SK-N-SH (cell line): ENCODE results near the gene ABCB1. TPM values are rescaled to one million over a fixed set of nuclear protein-coding genes. Genes with fewer than 3 reads are reported as not detected.

Experiments used
- CTCF ChIA-PET: fragments of 300-600, 350-600 bp; formaldehyde crosslinking; extraction: SDS; loops from one replicate; lab custom pipeline; 2021; lab: Yijun Ruan, JAX
- POLR2A ChIA-PET: fragments of 350-600 bp; sonication (Branson Sonifier 250); formaldehyde crosslinking; extraction: SDS; loops from one replicate; lab custom pipeline; 2020; ENCODE audit warnings: antibody characterized with exemption, inconsistent platforms; lab: Yijun Ruan, JAX
- DNase-seq: peaks from one replicate; pipeline ENCODE4 v3.0.0; 2012
- H2AFZ ChIP-seq: fragments of 200-600 bp; sonication (generic); 2 replicates; pipeline ENCODE4 v1.8.1; 2016; ENCODE audit warnings: antibody characterized with exemption, mild to moderate bottlenecking, low read depth
- H3F3A ChIP-seq: fragments of 200-600 bp; sonication (generic); replicated peaks from 2 replicates; pipeline ENCODE3; 2016; ENCODE audit warnings: antibody characterized with exemption, mild to moderate bottlenecking; ENCODE audit not compliant: insufficient read depth
- H3K27ac ChIP-seq, 2 experiments: fragments of 200-500 bp in 1 of 2; fragments of 200-600 bp in 1 of 2; sonication (Bioruptor generic) in 1 of 2; sonication (generic), shearing (Covaris generic) in 1 of 2; 2 replicates each; pipeline versions ENCODE4 v1.5.1 to v1.6.1; 2014 to 2016; ENCODE audit warnings: low read depth in 2 of 2, inconsistent platforms in 1 of 2, low read length in 1 of 2, mild to moderate bottlenecking in 1 of 2, mixed read lengths in 1 of 2
- H3K27me3 ChIP-seq: fragments of 200-600 bp; sonication (generic), shearing (Covaris generic); 2 replicates; pipeline ENCODE4 v1.6.1; 2016; ENCODE audit warnings: mixed run types; ENCODE audit not compliant: insufficient read depth
- H3K36me3 ChIP-seq, 2 experiments: fragments of 200-500 bp in 1 of 2; fragments of 200-600 bp in 1 of 2; sonication (Bioruptor generic) in 1 of 2; sonication (generic) in 1 of 2; replicated peaks in 1 of 2; 2 replicates each; pipeline versions ENCODE3 to v1.5.1; 2014 to 2016; ENCODE audit warnings: low read length in 1 of 2, mild to moderate bottlenecking in 1 of 2; ENCODE audit not compliant: insufficient read depth in 2 of 2, control insufficient read depth in 1 of 2
- H3K4me1 ChIP-seq, 2 experiments: fragments of 200-500 bp in 1 of 2; fragments of 200-600 bp in 1 of 2; sonication (Bioruptor generic) in 1 of 2; sonication (generic), shearing (Covaris generic) in 1 of 2; 2 replicates each; pipeline versions ENCODE4 v1.5.1 to v1.6.1; 2014 to 2016; ENCODE audit warnings: low read depth in 1 of 2, low read length in 1 of 2, mixed run types in 1 of 2; ENCODE audit not compliant: insufficient read depth in 2 of 2, control insufficient read depth in 1 of 2
- H3K4me2 ChIP-seq: fragments of 200-600 bp; sonication (generic), shearing (Covaris generic); 2 replicates; pipeline ENCODE4 v1.6.1; 2017; ENCODE audit warnings: mixed run types
- H3K4me3 ChIP-seq, 2 experiments: fragments of 200-500 bp in 1 of 2; fragments of 200-600 bp in 1 of 2; sonication (Bioruptor generic) in 1 of 2; sonication (generic), shearing (Covaris generic) in 1 of 2; 2 replicates each; pipeline versions ENCODE4 v1.5.1 to v1.8.1; 2014 to 2016; ENCODE audit warnings: low read depth in 2 of 2, inconsistent platforms in 1 of 2, low read length in 1 of 2, mild to moderate bottlenecking in 1 of 2, mixed read lengths in 1 of 2, moderate library complexity in 1 of 2
- H3K79me2 ChIP-seq: fragments of 200-600 bp; sonication (generic); 2 replicates; pipeline ENCODE4 v1.8.1; 2017; ENCODE audit warnings: mild to moderate bottlenecking; ENCODE audit not compliant: insufficient read depth
- H3K9ac ChIP-seq: fragments of 200-600 bp; sonication (generic); 2 replicates; pipeline ENCODE4 v1.6.1; 2017; ENCODE audit warnings: mixed run types
- H3K9me2 ChIP-seq: fragments of 200-600 bp; sonication (generic); 2 replicates; pipeline ENCODE4 v1.6.1; 2017; ENCODE audit warnings: mixed run types
- H3K9me3 ChIP-seq: fragments of 200-600 bp; sonication (generic); 2 replicates; pipeline ENCODE4 v1.6.1; 2017; ENCODE audit warnings: mixed run types, mild to moderate bottlenecking, moderate library complexity
- H4K20me1 ChIP-seq: fragments of 200-600 bp; sonication (generic); 2 replicates; pipeline ENCODE4 v1.6.1; 2017; ENCODE audit warnings: mild to moderate bottlenecking, mixed run types; ENCODE audit not compliant: insufficient read depth
- EP300 ChIP-seq, 2 experiments: IDR thresholded peaks; 2 replicates each; pipeline versions ENCODE4 v1.4.0 to v1.6.1; 2012; ENCODE audit warnings: borderline replicate concordance in 1 of 2, low read depth in 1 of 2, low read length in 1 of 2
- FOSL2 ChIP-seq: IDR thresholded peaks from 2 replicates; pipeline ENCODE4 v1.4.0; 2012; ENCODE audit warnings: low read depth, mild to moderate bottlenecking, moderate library complexity, borderline replicate concordance
- FOXM1 ChIP-seq: IDR thresholded peaks from 2 replicates; pipeline ENCODE4 v1.4.0; 2012; ENCODE audit warnings: low read depth, mild to moderate bottlenecking
- GATA2 ChIP-seq: sonication (generic); formaldehyde crosslinking; IDR thresholded peaks from 2 replicates; pipeline ENCODE4 v1.5.0; 2020; ENCODE audit warnings: mild to moderate bottlenecking, missing genetic modification reagents
- MEF2A ChIP-seq: IDR thresholded peaks from 2 replicates; pipeline ENCODE4 v1.4.0; 2012; ENCODE audit warnings: low read depth, borderline replicate concordance
- MXI1 ChIP-seq: IDR thresholded peaks from 2 replicates; pipeline ENCODE4 v1.6.1; 2012; ENCODE audit warnings: mild to moderate bottlenecking, low read depth, low read length, improper control_type of control experiment
- NFIC ChIP-seq: IDR thresholded peaks from 2 replicates; pipeline ENCODE4 v1.4.0; 2012; ENCODE audit warnings: borderline replicate concordance
- NRF1 ChIP-seq: IDR thresholded peaks from 2 replicates; pipeline ENCODE4 v1.6.1; 2012; ENCODE audit warnings: low read depth, mild to moderate bottlenecking, low read length
- RFX5 ChIP-seq: IDR thresholded peaks from 2 replicates; pipeline ENCODE4 v1.6.1; 2012; ENCODE audit warnings: mild to moderate bottlenecking, improper control_type of control experiment, low read length
- RXRA ChIP-seq: IDR thresholded peaks from 2 replicates; pipeline ENCODE4 v1.4.0; 2012; ENCODE audit warnings: low read depth, mild to moderate bottlenecking, borderline replicate concordance
- SIN3A ChIP-seq: IDR thresholded peaks from 2 replicates; pipeline ENCODE4 v1.6.1; 2012; ENCODE audit warnings: low read depth, mild to moderate bottlenecking, low read length, moderate library complexity, borderline replicate concordance
- SMC3 ChIP-seq: IDR thresholded peaks from 2 replicates; pipeline ENCODE4 v1.6.1; 2012; ENCODE audit warnings: low read depth, low read length, improper control_type of control experiment
- TAF1 ChIP-seq: IDR thresholded peaks from 2 replicates; pipeline ENCODE4 v1.6.1; 2012; ENCODE audit warnings: low read depth, mild to moderate bottlenecking, low read length, moderate library complexity, borderline replicate concordance
- USF1 ChIP-seq: IDR thresholded peaks from 2 replicates; pipeline ENCODE4 v1.4.0; 2012; ENCODE audit warnings: low read depth, borderline replicate concordance
- WGBS: methylation state at CpG from one replicate; pipeline ENCODE4 v1.1.6; 2017; ENCODE audit warnings: low lambda C conversion rate; 5-methylcytosine and 5-hydroxymethylcytosine counted together
- polyA plus RNA-seq, 3 experiments: library from polyadenylated mRNA; depleted of rRNA; stranded (reverse); fragments of >200 nt; gene quantifications; 2 replicates each; pipeline ENCODE4 v1.2.3, GENCODE V29; 2012
- TF ChIP-seq, protein P1 (sequence below): fragments of 200-600 bp; sonication (generic); IDR thresholded peaks from 2 replicates; pipeline ENCODE4 v1.6.1; 2017; ENCODE audit warnings: antibody characterized with exemption, mild to moderate bottlenecking, moderate library complexity
- TF ChIP-seq, protein P2 (sequence below): IDR thresholded peaks from 2 replicates; pipeline ENCODE4; 2012
- TF ChIP-seq, protein P3 (sequence below): IDR thresholded peaks from 2 replicates; pipeline ENCODE4 v1.4.0; 2012; ENCODE audit warnings: low read depth, borderline replicate concordance
- TF ChIP-seq, protein P4 (sequence below): IDR thresholded peaks from 2 replicates; pipeline ENCODE4 v1.6.1; 2012; ENCODE audit warnings: mild to moderate bottlenecking, low read depth, low read length, moderate library complexity

The ABCB1 gene
- polyA plus RNA-seq, 1 of the 3 experiments (the other 2 are of a cell fraction), result 2.0 TPM

GRCh38 chr7:87541648-87542047 is 59.0 kb downstream of the ABCB1 start (continued):
- no peak for TF ChIP-seq EP300 (IDR thresholded peaks at IDR 0.05; ENCODE audit: borderline replicate concordance in 1 of 2, low read depth in 1 of 2, low read length in 1 of 2)
- TF ChIP-seq TAF1, result no peak
- TF ChIP-seq, protein P1, sequence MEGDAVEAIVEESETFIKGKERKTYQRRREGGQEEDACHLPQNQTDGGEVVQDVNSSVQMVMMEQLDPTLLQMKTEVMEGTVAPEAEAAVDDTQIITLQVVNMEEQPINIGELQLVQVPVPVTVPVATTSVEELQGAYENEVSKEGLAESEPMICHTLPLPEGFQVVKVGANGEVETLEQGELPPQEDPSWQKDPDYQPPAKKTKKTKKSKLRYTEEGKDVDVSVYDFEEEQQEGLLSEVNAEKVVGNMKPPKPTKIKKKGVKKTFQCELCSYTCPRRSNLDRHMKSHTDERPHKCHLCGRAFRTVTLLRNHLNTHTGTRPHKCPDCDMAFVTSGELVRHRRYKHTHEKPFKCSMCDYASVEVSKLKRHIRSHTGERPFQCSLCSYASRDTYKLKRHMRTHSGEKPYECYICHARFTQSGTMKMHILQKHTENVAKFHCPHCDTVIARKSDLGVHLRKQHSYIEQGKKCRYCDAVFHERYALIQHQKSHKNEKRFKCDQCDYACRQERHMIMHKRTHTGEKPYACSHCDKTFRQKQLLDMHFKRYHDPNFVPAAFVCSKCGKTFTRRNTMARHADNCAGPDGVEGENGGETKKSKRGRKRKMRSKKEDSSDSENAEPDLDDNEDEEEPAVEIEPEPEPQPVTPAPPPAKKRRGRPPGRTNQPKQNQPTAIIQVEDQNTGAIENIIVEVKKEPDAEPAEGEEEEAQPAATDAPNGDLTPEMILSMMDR, result no peak
- TF ChIP-seq, protein P2, sequence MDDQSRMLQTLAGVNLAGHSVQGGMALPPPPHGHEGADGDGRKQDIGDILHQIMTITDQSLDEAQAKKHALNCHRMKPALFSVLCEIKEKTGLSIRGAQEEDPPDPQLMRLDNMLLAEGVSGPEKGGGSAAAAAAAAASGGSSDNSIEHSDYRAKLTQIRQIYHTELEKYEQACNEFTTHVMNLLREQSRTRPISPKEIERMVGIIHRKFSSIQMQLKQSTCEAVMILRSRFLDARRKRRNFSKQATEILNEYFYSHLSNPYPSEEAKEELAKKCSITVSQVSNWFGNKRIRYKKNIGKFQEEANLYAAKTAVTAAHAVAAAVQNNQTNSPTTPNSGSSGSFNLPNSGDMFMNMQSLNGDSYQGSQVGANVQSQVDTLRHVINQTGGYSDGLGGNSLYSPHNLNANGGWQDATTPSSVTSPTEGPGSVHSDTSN, result no peak

DNA sequence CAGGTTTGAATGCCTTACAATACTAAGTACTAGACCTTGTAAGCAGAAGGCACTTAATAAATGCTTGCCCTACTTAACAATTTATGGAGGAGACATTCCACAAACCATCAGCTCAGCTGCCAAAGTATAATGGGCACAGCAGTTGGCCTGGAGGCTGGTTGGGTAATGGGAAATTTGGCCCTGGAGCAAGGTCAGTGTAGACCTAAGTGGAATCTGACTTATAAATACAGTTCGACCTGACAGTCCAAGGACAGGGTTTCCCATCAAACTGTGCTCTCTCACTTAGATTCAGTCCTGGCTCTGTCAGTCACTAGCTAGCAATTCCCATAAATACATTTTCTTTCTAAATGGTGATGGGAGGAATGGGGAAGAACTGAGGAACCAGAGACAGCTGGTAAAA is 62.6 kb downstream of the ABCB1 start:
- WGBS, result 0% methylated on average over 1 of the region's 1 CpG
- CTCF ChIA-PET, result interaction anchor here (0.7 to 1.7 kb wide), 3 partner anchors 9 to 122 kb away, joined by 3 read pairs; no protein-coding TSS in a partner anchor
- no peak overlapping the region for H3K27ac ChIP-seq

More for the DNA sequence above, 62.6 kb downstream of the ABCB1 start:
- Histone ChIP-seq H3K79me2 (no peaks in the 10 kb centered on the region), H4K20me1 (no peaks in the 10 kb centered on the region), H3K36me3 (peaks cover 0 to 8% of the 10 kb centered on the region in 2 experiments), H3K9ac (no peak overlapping the region), H3K4me2 (no peak overlapping the region), H3K4me1 (no peaks in the 10 kb centered on the region), H3F3A (no peaks in the 10 kb centered on the region), H2AFZ (no peak overlapping the region), H3K9me2 (no peaks in the 10 kb centered on the region), H3K27me3 (no peaks in the 10 kb centered on the region), H3K9me3 (no peaks in the 10 kb centered on the region), H3K4me3 (no peak overlapping the region)
- POLR2A ChIA-PET, result no interaction called here
- no peak for DNase-seq
- TF ChIP-seq EP300 (IDR thresholded peaks at IDR 0.05; ENCODE audit: borderline replicate concordance in 1 of 2, low read depth in 1 of 2, low read length in 1 of 2) (no peak), MXI1 (no peak), FOXM1 (no peak), RFX5 (no peak), NFIC (no peak), MEF2A (no peak), SMC3 (no peak), SIN3A (no peak), GATA2 (CRISPR knock-in tag) (no peak), USF1 (no peak), FOSL2 (no peak), RXRA (no peak), NRF1 (no peak), TAF1 (no peak)
- TF ChIP-seq, protein P3, sequence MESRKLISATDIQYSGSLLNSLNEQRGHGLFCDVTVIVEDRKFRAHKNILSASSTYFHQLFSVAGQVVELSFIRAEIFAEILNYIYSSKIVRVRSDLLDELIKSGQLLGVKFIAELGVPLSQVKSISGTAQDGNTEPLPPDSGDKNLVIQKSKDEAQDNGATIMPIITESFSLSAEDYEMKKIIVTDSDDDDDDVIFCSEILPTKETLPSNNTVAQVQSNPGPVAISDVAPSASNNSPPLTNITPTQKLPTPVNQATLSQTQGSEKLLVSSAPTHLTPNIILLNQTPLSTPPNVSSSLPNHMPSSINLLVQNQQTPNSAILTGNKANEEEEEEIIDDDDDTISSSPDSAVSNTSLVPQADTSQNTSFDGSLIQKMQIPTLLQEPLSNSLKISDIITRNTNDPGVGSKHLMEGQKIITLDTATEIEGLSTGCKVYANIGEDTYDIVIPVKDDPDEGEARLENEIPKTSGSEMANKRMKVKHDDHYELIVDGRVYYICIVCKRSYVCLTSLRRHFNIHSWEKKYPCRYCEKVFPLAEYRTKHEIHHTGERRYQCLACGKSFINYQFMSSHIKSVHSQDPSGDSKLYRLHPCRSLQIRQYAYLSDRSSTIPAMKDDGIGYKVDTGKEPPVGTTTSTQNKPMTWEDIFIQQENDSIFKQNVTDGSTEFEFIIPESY, result no peak
- TF ChIP-seq, protein P4, sequence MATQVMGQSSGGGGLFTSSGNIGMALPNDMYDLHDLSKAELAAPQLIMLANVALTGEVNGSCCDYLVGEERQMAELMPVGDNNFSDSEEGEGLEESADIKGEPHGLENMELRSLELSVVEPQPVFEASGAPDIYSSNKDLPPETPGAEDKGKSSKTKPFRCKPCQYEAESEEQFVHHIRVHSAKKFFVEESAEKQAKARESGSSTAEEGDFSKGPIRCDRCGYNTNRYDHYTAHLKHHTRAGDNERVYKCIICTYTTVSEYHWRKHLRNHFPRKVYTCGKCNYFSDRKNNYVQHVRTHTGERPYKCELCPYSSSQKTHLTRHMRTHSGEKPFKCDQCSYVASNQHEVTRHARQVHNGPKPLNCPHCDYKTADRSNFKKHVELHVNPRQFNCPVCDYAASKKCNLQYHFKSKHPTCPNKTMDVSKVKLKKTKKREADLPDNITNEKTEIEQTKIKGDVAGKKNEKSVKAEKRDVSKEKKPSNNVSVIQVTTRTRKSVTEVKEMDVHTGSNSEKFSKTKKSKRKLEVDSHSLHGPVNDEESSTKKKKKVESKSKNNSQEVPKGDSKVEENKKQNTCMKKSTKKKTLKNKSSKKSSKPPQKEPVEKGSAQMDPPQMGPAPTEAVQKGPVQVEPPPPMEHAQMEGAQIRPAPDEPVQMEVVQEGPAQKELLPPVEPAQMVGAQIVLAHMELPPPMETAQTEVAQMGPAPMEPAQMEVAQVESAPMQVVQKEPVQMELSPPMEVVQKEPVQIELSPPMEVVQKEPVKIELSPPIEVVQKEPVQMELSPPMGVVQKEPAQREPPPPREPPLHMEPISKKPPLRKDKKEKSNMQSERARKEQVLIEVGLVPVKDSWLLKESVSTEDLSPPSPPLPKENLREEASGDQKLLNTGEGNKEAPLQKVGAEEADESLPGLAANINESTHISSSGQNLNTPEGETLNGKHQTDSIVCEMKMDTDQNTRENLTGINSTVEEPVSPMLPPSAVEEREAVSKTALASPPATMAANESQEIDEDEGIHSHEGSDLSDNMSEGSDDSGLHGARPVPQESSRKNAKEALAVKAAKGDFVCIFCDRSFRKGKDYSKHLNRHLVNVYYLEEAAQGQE, result no peak
